Activated T-cell treated with anti-CD3 and anti-CD28 coated beads for 48 hours (primary cell): ENCODE results near the gene ZP1.
A peak's percentile ranks its signal among the peaks of the same experiment; 100 is the strongest.
"Not testable (repeated sequence)": the region's sequence is repeated elsewhere in the genome, so short reads cannot be mapped to it uniquely, and the experiment has no call there.

Experiments used
- DNase-seq: peaks from one replicate; pipeline ENCODE4 v3.0.0-alpha.2; 2020; ENCODE audit warnings: low read depth

Gene ZP1

DNA sequence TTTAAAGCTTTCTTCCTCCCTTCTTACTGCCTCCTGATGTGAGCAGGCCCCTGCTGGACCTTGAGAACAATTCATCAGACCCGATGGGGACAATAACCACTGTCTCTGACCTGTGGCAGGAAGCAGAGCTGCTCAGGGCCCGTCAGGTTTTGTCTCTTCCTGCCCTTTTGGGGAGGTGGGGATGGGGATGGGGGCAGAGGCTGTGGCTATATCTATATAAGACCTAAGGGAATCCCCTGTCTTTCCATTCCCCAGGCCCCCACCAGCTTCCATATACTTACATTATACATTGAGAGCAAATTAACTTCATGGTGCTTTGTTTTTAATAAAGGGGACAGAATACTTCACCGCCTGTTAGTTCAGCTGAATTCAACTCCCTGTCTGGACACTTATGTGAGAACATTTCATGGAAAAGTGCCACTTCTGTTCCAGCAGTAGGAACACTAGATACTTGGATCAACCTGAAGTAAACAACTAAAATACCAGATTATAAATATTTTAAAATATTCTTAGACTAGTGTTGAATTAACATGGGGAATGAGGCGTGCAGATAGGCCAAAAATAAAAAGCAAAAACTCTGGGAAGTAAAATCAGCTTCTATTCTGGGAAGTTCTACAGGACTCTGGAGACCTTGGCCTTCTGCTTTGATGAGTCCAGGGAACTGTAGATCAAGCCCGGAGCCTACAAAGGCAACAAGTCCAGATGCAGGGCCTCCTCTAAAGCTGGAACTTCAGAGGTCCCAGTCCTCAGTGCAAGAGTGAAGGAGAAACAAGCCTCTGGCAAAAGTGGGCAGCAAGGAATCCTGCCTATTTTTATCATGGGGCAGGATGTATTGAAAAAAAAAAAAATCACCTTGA, 11.1 kb downstream of the ZP1 start:
- DNase-seq = no peak

DNA sequence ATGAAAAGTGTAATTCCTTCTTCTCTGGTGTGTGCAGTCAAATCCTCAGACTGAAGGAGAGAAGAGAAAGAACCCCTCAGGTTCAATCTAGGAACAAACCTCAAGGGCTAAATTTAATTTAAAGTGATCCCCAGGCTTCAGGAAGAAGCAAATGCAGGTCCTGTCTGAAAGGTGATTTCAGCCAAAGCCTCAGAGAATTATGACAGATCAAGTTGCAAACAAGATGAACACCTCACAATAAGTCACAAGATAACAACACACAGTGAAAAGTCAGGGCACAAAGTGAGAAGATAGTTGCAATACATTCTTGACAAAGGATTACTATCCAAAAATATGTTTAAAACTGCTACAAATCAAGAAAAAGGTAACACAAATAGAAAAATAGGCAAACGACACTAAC, 11.8 kb downstream of the ZP1 start:
- DNase-seq = no peak

DNA sequence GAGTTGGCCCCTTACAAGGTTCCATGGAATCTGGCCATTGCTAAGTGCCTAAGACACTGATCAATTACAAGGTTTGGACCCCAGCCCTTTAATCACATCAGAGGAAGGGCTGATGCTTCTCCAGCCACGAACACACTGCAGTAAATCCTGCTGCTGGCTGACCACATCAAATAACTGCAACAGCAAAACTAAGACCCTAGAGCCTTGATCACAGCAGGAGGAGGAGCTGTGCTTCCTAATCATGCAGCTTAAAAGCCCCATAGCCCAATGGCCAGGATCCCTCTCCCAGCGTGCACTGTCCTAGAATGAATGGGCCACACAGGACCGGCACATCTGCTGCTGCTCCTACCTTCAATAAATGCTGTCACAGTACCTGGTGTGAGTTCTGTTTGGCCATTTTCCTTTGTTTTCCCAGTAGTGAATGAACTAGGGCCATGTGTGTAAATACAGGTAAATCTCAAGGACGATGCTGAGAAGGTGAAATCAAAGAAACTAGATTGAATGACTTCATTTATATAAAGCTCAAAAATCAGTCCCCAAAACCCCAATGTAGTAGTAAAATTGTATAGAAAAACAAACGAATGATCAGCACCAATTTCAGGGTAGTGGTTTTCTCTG, 12.7 kb downstream of the ZP1 start:
- no peak for DNase-seq

DNA sequence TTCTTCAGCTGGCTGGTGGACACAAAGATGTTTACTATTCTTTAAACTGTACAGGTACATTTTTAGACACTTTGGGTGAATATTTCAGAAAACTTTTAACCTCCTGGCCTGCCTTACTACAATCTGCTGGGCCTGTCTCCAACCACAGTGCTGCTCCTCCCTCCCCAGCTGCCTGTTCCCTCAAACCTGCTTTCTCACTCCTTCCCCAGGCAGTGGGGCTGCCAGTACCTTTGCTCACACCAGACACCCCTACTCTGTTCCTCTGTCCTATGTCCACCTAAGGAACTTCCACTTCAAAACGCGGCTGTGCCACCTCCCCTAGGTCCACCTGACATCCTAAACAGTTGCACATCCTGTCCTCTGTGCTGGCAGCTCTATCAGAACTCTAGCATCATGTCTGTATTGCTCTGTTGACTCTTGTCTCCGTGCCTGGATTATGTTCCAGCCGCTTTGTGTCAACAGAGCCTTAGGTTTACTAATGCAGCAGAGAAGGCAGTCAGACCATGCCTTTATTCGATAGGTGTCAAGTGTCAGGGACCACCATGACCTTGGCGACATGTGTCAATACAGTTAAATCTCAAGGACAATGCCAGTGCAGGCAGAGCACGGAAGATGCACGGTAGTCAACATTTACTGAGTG, 13.4 kb downstream of the ZP1 start:
- DNase-seq = no peak

DNA sequence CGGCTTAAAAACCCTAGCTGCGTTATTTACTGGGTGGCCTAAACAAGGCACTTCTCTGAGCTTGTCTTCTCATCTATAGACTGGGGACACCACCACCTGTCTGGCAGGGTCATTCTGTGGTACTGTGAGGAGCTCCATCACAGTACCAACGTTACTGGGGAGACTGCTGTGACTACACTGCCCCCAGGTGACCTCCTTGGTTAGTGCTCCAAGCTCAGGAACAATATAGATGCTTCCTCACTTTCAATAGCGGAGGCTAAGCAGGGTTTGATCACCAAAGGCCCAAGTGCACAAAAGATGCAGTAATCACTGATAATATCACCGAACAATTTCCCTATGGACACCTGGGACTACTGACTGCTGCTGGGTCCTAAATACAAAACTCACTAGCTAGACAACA, 20.2 kb downstream of the ZP1 start:
- DNase-seq = peak; percentile 20

DNA sequence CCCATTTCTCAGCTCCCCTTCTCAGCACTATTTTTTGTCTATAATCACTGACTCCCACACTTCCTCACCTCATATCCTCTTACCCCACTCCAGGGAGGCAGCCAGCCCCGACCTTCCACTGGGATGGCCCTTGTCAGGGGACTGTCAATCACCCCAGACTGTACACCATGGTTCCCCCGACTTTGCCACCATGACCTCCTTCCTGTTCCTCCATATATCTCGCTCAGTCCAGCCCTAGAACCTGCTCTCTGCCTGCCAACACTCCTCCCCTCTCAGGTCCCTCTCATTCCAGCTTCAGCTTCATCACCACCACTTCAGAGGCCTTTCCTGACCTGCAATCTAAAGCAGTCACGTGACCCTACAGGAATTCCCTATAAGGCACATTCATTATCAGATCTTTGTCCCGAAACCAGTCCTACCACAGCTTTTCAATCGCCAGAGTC, 22.5 kb downstream of the ZP1 start:
- no peak for DNase-seq

DNA sequence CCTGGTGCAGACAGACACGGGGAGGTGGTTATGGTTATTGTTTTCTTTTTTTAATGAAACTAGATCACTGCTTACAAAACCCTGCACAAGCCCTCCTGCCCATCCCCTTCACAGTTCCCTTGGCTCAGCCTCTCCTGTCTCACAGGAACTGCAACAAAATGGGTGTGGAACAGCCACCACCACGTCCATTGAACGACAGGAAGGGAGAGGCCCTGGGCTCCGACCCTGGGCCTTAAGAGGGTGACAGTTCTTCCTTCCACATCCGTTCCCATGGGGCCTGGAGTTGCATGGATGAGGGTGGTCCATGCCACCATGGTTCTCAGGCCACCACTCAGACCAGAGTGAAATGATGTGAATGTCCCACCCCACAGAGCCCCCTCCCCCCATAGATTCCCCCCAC, 23.4 kb downstream of the ZP1 start:
- no peak for DNase-seq

DNA sequence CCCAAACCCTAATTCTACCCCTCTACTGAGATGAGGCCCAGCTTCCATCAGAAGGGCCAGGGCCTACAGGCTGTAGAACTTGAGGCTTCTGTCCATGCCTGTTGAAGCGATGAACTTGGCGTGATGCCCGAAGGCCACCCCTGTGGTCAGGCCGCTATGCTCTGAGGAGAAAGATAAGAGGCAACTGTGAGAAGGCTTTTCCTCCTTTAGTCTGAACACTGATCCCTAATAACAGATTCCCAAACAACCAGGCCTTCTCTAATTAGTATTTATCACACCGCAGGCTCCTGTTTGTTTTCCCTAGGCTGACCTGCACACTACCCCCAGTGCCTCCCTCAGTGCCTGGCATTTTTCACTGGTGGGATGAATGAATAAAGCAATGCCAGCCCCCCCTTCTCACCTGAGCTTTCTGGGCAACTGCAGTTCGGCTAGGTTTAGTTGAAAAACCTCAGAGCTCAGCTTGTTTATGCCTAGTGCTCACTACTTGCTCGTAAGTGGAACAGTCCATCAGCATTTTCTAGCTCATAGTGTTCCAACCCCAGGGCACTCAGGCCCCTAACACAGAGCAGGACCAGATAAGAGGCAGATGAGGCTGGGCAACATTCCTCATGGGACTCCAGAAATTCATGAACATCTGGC, 23.9 kb downstream of the ZP1 start:
- DNase-seq = no peak

DNA sequence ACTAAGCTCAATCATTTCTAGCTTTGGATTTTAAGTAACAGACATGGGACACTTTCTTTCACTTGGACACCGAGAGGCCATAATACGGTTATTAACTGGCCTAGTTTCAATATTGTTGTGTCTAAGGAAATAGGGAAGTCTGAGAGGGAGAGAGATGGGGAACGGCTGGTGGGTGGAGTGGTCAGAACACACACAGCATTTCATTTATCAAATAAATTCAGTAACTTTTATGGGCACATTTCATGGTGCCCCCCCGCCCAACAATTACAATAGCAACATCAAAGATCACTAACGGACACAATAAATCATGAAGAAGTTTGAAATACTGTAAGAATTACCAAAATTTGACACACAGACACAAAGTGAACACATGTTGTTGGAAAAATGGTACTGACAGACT, 28.3 kb downstream of the ZP1 start:
- DNase-seq = no peak

DNA sequence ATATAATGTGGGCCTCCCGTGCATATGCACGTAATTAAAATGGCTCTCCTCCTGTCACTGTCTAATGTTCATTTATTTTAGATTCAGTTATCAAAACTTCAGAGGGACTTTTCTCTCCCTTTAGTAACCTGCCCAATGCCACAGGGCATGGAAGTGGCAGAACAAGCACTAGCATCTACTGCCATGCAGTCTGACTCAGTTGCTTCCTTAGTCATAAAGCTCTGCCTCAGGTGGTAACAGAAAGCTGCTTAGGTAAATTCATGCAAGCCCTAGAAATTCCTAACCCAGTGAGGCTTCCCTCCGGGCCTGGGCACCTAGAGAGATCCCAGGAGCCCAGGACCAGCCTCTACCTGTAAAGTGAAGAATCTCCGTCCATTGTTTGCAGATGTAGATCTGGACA, 30.2 kb downstream of the ZP1 start:
- DNase-seq = no peak

DNA sequence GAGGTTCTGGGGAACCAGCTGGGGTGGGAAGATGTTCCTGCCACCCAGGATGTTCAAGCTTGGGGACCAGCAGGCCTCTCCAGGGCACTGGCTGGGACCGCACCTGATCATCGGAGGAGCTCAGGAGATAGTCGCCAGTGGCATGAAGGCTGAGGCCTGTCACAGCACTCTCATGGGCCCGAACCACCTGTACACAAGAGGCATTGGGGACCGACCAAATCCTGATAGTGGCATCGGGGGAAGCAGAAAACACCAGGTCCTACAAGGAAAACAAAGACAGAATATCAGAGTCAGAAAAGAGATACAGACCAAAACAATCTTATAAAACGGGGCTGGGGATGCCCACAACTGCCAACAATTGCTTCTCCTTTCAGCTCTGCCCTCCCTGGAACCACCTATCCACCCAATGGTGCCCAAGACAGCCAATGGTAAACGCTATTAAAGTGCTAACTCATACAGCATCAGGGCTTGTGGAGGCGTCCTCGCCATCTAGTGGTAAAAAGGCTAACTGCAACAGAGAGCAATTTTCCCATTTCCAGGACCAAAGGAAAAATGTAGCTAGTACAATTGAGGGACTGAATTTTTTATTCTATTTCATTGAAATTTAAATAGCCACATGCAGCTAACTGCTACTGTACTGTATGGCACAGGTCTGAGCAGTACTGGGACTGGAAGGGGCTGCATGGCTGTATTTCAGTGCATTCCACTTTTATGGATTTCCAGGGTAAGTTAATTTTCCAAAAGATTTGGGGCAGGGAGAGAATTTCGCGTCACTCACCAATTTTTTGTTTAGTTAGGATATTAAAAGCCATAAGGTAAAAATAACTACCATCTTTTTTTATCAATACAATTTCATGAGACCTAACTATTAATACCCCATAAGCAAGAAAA, 31.9 kb downstream of the ZP1 start:
- DNase-seq = no peak

DNA sequence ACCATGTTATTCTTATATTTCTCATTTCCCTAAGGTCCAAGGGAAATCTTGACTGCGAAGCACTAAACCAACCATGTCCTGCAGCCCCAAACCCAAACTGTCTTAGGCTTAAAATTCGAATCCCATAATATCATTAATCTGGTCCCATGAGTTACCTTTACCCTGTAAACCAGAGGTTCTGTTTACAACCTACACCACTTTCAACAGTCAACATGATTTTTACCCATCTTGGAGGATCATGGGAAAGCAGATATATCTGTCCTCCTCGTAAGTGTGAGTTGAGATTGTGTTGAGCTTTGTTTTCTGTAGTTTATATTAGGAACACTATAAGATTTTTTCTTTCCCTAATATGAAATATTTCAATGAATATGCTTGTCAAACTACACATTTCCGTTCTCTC, 32.6 kb downstream of the ZP1 start:
- DNase-seq = no peak

DNA sequence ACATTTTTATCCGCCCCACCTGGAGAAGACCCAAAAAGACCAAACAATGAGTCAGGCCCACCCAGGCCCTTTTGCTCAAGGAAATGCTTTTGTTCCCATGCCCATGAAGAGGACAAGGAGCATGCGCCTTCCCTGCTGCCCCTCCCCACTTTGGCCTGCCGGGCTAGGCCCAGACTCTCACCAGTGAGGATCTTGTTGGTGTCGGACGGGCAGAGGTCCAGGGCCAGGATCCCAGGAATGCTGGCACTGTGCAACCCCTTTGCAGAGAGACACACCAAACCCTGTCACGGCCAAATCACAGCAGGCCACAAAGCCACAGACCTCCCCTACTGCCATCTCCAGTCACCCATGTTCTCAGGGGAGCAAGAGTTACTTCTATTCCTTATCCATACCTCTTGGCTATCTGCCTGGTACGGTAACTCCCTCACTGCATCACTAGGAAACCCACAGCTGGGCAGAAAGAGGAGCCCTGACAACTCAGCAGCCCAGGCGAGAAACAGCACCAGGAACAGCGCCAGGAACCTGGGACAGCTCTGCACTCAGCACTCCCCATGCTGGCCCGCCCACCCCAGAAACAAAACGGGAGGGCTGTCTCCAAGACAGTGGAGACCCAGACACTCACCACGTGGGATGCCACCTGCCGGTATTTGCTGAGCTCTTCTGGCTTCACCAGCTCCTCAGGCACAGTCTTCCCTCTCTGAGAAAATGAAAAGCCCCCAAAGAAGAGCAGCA, 33.5 kb downstream of the ZP1 start:
- no peak for DNase-seq

DNA sequence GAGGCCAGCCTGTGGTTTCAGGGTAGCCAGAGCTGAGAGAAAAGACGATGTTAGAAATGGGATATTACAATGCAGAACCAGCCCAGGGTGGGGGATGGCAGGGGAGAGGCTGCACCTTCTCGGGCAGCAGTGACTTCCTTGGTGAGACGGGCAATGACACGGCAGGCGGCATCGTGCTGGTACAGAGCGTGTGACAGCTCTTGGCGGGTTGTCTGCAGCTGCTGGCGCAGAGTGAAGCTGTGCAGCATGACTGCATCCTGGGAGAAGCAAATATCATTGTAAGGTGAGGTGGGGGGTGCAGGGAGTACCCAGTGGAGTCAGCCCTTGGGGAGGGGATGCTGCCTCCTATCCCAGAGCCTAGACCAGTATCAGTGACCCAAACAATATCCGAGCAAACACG, 35.3 kb downstream of the ZP1 start:
- no peak for DNase-seq

DNA sequence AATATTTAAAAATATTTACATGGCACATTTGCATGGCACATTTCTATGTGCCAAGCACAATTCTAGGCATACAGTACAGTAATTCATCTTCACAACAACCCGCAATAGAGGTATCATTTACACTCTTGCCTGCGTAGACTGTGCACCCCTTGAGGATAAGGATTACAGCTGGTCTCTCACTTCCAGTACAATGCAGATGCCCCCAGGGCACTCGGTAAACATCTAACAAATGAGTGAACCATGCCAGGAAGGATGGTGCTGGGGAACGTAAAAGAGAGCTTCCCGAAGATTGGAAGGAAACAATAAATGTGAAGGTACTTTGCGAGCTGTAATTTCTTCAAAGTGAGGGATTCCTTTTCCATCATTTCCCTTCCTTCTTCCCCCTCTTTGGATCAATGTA, 37.7 kb downstream of the ZP1 start:
- DNase-seq = no peak

DNA sequence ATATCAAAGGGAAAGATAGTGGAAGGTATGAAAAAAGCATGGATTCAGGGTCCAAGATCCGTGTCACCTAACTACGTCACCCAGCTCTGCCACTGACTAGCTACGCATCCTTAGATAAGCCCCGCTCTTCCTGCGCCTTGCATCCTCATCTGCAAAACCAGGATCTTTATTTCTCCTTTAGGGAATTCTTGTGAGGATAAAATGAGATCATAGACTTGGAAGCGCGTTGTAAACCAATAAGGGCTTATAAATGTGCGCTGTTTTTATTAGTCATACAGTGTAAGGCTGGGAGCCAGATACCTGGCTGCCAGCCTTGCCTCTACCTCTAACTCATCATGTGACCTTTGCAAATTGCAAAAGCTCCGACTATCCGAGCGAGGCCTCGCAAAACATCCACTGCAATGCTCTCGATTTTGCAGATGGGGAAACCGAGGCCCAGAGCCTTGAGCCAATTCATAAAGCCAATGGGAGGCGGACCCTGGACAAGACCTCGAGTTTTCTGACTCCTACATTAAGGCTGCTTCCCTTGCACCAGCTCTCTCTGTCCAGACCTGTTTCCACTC, 38.3 kb downstream of the ZP1 start:
- DNase-seq = no peak

DNA sequence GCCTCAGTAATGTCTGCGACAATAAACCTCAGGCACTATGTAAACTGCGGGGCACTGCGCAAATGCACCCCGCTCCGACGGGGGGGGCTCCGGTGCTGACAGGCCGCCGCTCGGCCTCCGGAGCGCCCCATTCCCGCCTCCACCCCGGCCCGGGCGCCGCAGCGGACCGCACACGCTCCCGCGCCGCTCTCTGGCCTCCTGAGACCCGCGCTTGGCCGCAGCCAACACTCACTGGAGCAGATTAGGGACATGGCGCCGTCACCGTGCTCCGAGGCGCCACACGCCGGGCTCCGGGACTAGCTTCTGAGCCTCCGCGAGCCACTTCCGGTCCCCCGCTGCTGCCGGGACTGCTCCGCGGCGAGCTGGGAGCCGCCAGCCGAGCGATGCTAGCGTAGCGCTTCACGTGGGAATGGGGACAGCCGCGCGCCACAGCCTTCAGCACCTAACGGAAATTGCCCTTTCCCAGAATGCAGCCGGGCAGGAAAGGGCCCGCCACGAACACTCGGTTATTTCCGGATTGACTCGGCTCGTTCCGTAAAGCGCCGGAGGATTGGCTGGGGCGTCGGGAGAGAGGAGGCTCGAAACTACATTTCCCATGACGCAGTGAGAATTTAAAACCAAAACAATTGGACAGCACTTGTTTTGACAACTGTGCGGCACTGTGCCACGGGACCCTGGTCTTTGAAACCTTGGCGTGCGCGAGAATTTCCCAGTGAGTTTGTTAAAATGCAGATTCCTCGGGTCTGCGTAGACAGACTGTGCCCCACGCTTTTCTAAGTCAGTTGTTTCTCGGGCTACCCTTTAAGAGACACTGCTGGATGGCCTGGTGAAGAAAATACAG, 39.0 kb downstream of the ZP1 start, which contains the start of gene PRPF19:
Gene PRPF19, minus strand, starts transcription at position 454 of the 841 bp plus-strand sequence. Its CDS starts 203 bp downstream, at position 251.
- DNase-seq = peak; percentile 97

DNA sequence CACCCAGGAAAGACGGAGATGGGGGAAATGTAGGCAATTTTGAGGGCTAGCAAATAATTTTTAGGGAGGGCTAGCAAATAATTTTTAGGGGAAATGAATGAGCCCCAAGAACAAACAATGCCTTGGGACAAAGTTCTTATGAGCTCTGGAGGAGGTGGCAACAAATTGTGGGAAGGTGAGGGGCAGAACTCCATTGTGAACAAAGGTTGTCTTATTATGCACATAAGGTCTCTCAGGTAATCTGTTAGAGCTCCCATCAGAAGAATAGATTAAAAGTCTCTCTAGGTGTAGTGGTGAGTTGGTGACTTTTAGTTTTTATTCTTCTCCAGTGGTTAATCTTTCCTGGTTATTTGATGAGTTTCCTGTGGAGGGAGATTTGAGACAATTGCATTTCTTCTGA, 41.5 kb downstream of the ZP1 start:
- DNase-seq = no peak

DNA sequence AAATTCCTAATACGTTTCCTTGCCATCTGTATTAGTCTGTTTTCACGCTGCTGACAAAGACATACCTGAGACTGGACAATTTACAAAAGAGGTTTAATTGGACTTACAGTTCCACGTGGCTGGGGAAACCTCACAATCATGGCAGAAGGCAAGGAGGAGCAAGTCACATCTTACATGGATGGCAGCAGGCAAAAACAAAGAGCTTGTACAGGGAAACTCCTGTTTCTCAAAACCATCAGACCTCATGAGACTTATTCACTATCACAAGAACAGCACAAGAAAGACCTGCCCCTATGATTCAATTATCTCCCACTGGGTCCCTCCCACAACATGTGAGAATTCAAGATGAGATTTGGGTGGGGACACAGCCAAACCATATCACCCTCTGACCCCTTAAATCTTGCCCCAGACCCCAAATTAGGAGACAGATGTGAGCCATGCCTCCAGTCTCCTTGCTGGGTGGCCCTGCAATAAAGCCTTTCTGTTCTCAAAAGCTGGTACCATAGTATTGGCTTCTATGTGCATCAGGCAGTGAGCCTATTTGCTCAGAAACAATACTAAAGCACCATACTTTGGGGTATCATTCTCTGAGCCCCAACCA, 42.4 kb downstream of the ZP1 start:
- not testable (repeated sequence) for DNase-seq
